Left lung (tissue), 10 donors: Measurements from ENCODE around the gene RASSF8. TPM values are rescaled to one million over a fixed set of nuclear protein-coding genes. Genes with fewer than 3 reads are reported as not detected.
A peak's percentile ranks its signal among the peaks of the same experiment; 100 is the strongest.

ENCODE experiments used
- ATAC-seq: fragments of 200-7000 bp; cut with Tn5 transposase; one replicate; pipeline ENCODE4 v1.9.1; 2020; ENCODE audit warnings: moderate library complexity
- DNase-seq, 4 donors: peaks; one replicate each; pipeline ENCODE4 v3.0.0-alpha.2; 2013 to 2020
- H3K27ac ChIP-seq, 2 donors: fragments of 200-600 bp; sonication (generic) in 1 of 2; one replicate each; pipeline versions ENCODE4 v1.5.0 to v1.8.0; 2020 to 2021
- H3K27me3 ChIP-seq, 2 donors: fragments of 200-600 bp; sonication (generic) in 1 of 2; one replicate each; pipeline versions ENCODE4 v1.5.0 to v1.8.0; 2020 to 2021
- H3K36me3 ChIP-seq, 2 donors: fragments of 200-600 bp; sonication (generic) in 1 of 2; one replicate each; pipeline versions ENCODE4 v1.5.0 to v1.8.0; 2020 to 2021
- H3K4me1 ChIP-seq, 2 donors: fragments of 200-600 bp; one replicate each; pipeline ENCODE4 v1.8.0; 2021
- H3K4me3 ChIP-seq, 2 donors: fragments of 200-600 bp; sonication (generic) in 1 of 2; one replicate each; pipeline versions ENCODE4 v1.5.0 to v1.8.0; 2020 to 2021; ENCODE audit warnings: mild to moderate bottlenecking in 1 of 2
- H3K9me3 ChIP-seq, 2 donors: fragments of 200-600 bp; sonication (generic) in 1 of 2; one replicate each; pipeline versions ENCODE4 v1.5.0 to v1.8.0; 2020 to 2021
- CTCF ChIP-seq, 2 donors: fragments of 200-600 bp; sonication (generic) in 1 of 2; IDR thresholded peaks; one replicate each; pipeline versions ENCODE4 v1.5.0 to v1.8.0; 2021; ENCODE audit warnings: antibody characterized with exemption in 2 of 2
- intact Hi-C, 2 donors: fragments of 100-400 bp; cut with DNase I; formaldehyde crosslinking; loops; one replicate each; pipeline versions ENCODE4 v1.11.2 to v1.14.2; 2022
- polyA plus RNA-seq, 6 donors: library from polyadenylated mRNA; unstranded; fragments of 120-200 nt; gene quantifications; one replicate each; pipeline ENCODE4 v1.2.1, GENCODE V29; 2013; ENCODE audit not compliant: insufficient read length in 6 of 6
- total RNA-seq, 2 donors: library from RNA; stranded (reverse); fragmentation: NEBNext Ultra II Directional; extraction: Animal tissue kit (Norgen Biotek cat#: 25700); gene quantifications; one replicate each; pipeline ENCODE4 v1.2.1, GENCODE V29; 2021
- donor health status: DM: no; HTN: yes; CAD: no.
- donor health status: DM: no; HTN: no; CAD: no.

Gene RASSF8
- total and polyA plus RNA-seq, 8 donors = 32.5 to 45.3 (median 37.1) TPM

GRCh38 chr12:25980035-25980434 is 21.6 kb downstream of the RASSF8 start:
- Histone ChIP-seq H3K9me3 (no peaks in the 10 kb centered on the region), H3K4me3 (no peak overlapping the region), H3K27ac (peak overlapping the region in 1 of 2 donors; percentile 9), H3K36me3 (no peaks in the 10 kb centered on the region), H3K27me3 (no peaks in the 10 kb centered on the region), H3K4me1 (peaks cover 0 to 7% of the 10 kb centered on the region in 2 donors)
- intact Hi-C loops = no loop called here
- no peak for DNase-seq
- TF ChIP-seq CTCF (IDR thresholded peaks at IDR 0.05) = no peak
- no peak for ATAC-seq

GRCh38 chr12:25981597-25981996 is 23.1 kb downstream of the RASSF8 start:
- H3K36me3 ChIP-seq = no peaks in the 10 kb centered on the region
- H3K27me3 ChIP-seq = no peaks in the 10 kb centered on the region
- no peak for TF ChIP-seq CTCF (IDR thresholded peaks at IDR 0.05)
- no peak overlapping the region for H3K27ac ChIP-seq
- intact Hi-C loops = no loop called here
- DNase-seq (no peak), ATAC-seq (no peak)
- peaks cover 0 to 6% of the 10 kb centered on the region in 2 donors for H3K4me1 ChIP-seq
- H3K9me3 ChIP-seq = no peaks in the 10 kb centered on the region
- no peak overlapping the region for H3K4me3 ChIP-seq

- ATAC-seq = peak; percentile 37
- no peak for TF ChIP-seq CTCF (IDR thresholded peaks at IDR 0.05)
- peaks cover 3 to 6% of the 10 kb centered on the region in 2 donors for H3K4me1 ChIP-seq
- H3K36me3 ChIP-seq = no peaks in the 10 kb centered on the region
- DNase-seq = no peak
- no peaks in the 10 kb centered on the region for H3K27me3 ChIP-seq
- intact Hi-C loops = no loop called here
- H3K4me3 ChIP-seq = no peak overlapping the region
- no peaks in the 10 kb centered on the region for H3K9me3 ChIP-seq
- no peak overlapping the region for H3K27ac ChIP-seq
Observed at GRCh38 chr12:25982416-25982815, 23.9 kb downstream of the RASSF8 start.

GRCh38 chr12:25983625-25984024 is 25.1 kb downstream of the RASSF8 start:
- no peaks in the 10 kb centered on the region for H3K9me3 ChIP-seq
- DNase-seq (no peak), ATAC-seq (no peak)
- H3K27me3 ChIP-seq = no peaks in the 10 kb centered on the region
- TF ChIP-seq CTCF (IDR thresholded peaks at IDR 0.05) = no peak
- no peak overlapping the region for H3K4me3 ChIP-seq
- intact Hi-C loops = no loop called here
- H3K36me3 ChIP-seq = no peaks in the 10 kb centered on the region
- H3K4me1 ChIP-seq = peaks cover 3 to 6% of the 10 kb centered on the region in 2 donors
- no peak overlapping the region for H3K27ac ChIP-seq

GRCh38 chr12:25984759-25985158 is 26.3 kb downstream of the RASSF8 start:
- Histone ChIP-seq H3K27me3 (no peaks in the 10 kb centered on the region), H3K9me3 (no peaks in the 10 kb centered on the region), H3K4me3 (no peak overlapping the region), H3K4me1 (peaks cover 3 to 6% of the 10 kb centered on the region in 2 donors), H3K36me3 (no peaks in the 10 kb centered on the region), H3K27ac (no peak overlapping the region)
- ATAC-seq (no peak), DNase-seq (no peak)
- no peak for TF ChIP-seq CTCF (IDR thresholded peaks at IDR 0.05)
- intact Hi-C loops = no loop called here
